COR-L47 (cell line): ENCODE data around the gene CDK6.

Experiments
- DNase-seq: peaks from one replicate; lab custom pipeline; 2025; lab: John Stamatoyannopoulos, UW

CDK6 gene

GRCh38 chr7:92708111-92709042 is 128.0 kb downstream of the CDK6 start:
- DNase-seq: no peak

DNA sequence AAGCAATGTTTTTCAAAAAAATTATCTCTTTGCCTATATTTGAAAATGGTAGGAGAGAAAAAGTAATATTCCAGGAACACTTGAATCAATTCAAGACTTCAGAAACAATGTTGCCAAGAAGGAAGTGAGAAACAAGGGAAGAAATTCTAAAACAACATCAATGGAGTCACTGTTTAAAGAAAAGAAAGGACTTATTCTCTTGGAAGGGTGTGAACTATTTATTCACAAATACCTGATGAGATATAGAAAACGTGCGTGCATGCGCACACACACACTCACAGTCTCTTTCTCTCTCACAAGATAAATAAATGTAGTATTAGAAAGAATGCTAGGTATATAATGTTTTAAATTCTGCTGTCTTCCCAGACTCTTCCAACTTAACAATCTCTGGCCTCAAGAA is 128.9 kb downstream of the CDK6 start:
- DNase-seq: no peak

- no peak for DNase-seq
Measured at GRCh38 chr7:92706563-92706962, 129.8 kb downstream of the CDK6 start.

- DNase-seq: no peak
Measured at GRCh38 chr7:92705831-92706230, 130.5 kb downstream of the CDK6 start.

- no peak for DNase-seq
Measured at GRCh38 chr7:92704858-92705257, 131.5 kb downstream of the CDK6 start.

DNA sequence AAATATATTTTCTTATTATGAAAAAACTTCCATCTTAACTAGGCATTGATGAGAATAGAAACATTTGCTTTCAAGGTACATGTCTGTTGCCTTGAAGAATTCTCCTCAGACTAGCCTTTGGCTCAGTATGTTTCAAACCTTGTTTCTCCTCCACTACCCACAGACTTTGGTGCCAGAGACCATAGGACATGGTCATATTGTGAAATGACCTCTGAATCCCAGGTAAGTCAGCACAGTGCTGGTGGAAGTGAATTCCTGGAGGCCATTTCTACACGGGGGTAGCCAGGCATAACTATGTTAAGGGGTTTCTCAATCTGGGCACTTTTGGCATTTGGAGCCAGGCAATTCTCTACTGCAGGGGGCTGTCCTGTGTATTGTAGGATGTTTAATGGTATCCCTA is 133.8 kb downstream of the CDK6 start:
- no peak for DNase-seq

DNA sequence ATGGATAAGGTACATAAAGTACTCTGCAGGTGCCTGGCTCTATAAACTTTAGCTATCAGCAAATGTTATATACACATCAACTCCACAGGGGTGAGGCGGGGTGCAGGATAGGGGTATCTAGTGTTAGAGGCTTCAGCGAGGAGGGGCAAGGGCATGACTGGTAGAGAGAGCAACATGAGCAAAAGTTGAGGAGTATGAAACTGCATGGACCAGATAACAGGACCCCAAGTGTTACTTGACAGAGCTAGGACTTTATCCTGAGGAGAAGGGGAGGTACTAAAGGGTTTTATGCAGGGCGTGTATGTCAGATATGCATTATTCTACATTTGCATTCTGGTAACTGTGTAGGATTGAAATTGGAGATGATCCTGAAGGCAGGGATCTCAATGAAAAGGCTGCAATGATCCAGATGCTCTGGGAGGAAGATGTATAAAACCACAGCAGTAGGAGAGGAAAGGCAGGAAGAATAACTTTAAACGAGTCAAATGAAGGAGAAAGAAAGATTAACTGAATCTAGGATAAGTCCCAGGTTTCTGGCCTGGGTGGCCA is 136.3 kb downstream of the CDK6 start:
- DNase-seq: no peak

- no peak for DNase-seq
Measured at GRCh38 chr7:92699560-92699959, 136.8 kb downstream of the CDK6 start.

DNA sequence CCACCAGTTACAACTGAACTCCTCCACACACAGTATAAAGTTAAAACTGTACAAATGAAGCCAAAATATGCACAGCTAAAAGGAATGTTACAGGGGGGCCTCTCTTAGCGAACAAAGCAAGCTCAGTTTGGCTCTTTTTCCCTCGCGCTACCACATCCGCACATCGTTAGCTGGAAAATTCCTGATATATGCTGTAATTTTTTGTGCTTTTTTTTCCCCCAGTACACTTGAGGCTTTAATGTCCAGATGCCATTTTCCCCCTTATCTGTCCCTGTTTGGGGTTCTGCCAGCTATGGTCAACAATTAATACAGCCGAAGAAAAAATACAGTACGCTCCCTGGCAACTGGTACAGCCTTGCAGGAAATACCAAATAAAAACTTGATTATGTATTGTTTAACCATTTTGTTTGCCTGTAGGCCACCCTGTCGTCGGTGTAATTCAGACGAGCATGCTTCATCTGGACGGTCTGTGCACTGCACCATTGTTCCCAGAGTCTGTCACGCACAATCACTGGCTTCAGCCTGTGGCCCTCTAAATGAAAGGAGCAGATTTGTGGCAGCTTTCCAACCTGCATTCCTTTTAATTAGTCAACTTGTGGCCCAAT is 138.0 kb downstream of the CDK6 start:
- peak; percentile 43 for DNase-seq

- no peak for DNase-seq
Measured at GRCh38 chr7:92697414-92697813, 139.0 kb downstream of the CDK6 start.

GRCh38 chr7:92697012-92697411 is 139.4 kb downstream of the CDK6 start:
- DNase-seq: no peak

- DNase-seq: no peak
Measured at GRCh38 chr7:92696584-92696983, 139.8 kb downstream of the CDK6 start.

DNA sequence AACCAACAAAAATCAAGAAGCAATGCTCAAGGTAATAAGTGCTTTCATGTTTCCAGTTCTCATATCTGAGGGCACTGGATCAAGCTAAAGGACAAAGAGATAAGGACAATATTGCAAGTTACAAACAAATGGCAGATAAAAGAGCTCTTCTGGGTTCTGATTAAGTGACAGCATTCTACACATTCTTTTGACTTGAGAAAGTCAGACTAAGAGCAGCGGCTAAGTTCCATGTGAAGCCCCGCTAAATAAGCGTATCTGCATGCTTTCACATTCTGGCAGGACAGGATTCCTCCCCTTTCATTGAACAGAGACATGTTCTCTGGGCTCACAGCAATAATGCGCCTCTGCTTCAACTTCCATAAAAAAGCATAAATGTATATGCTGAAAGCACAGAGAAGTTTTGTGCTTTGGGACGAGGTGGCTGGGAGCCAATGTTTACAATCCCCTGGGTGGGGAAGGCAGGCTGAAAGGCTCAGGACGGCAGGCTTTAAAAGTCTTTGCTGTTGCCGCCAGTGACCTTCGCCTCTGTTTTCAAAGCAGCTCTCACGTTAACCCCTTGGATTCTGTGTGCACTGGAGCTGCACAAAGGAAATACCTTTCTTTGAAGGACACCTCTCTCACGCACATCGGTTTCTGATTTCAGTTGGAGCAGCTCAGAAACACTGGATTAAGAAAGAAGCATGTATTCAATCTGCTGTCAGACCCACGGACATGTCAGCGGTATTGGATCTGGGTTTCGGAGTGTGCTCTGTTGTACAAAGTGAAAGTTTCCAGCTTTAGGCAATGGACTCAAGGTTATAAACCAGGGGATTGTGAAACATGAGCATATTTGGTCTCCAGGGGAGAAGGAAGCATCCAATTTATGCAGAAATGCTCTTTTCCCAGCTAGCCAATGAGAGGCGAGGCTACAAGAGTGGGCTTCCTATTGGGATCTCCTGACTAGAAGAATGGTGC is 140.8 kb downstream of the CDK6 start:
- DNase-seq: no peak

- no peak for DNase-seq
Measured at GRCh38 chr7:92694211-92694610, 142.2 kb downstream of the CDK6 start.

DNA sequence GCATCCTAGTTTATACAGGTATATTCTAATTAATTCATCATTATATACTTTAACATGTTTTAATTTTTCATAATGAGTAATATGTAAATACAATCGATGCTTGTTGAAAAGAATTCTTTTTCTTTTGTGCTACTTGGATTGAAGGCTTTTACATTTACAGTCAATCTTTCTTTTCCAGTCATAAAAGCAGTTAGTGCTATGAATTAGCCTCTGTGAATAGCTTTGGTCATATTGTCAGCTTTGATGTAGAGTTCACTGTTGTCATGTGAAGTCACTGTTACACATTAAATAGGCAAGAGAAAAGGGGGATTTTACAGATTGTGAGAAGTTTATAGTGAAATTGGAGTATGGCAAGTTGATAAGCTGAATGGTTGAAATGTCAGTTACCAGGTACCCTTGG is 142.9 kb downstream of the CDK6 start:
- no peak for DNase-seq

GRCh38 chr7:92691578-92691977 is 144.8 kb downstream of the CDK6 start:
- DNase-seq: peak; percentile 37

DNA sequence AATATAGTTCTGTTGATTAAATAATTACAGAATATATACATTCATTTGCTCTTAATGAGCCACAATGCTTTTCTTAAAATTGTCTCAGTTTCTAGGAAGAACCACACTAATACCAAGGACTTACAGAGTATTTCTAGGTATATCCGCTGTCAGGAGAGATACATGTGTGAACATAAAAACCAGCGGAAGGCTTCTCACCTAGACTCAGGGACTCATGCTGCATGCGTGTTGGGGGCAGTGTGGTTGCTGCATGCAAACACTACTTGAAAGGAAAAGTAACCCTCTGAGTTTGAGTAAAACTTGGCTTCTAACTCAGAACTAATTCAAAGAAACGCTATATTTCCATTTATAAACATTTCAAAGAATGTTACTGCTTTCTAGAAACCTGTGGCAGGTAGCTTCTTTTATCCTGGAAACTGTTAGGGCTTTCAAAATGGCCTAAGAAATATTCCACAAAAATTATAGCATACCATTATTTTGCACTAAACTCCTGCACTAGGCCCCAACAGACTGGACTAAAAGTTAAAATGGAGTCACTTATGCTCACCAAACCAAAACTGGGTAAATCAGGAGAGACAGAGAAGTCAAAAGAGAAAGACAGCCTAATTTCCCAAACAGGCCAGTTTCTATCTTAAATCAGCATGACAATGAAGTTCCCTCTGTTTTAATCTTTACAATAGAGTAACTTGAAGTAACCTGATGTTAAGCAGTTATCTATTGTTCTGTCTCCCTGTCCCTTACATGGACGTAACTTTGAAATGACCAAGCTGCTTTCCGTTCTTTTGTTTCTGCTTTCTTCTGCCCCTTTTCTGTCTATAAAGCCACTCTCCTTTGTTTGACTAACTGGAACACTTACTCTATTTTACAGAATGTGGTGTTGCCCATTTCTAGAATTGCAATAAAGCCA is 151.0 kb downstream of the CDK6 start:
- no peak for DNase-seq

- DNase-seq: no peak
Measured at GRCh38 chr7:92684274-92684673, 152.1 kb downstream of the CDK6 start.

DNA sequence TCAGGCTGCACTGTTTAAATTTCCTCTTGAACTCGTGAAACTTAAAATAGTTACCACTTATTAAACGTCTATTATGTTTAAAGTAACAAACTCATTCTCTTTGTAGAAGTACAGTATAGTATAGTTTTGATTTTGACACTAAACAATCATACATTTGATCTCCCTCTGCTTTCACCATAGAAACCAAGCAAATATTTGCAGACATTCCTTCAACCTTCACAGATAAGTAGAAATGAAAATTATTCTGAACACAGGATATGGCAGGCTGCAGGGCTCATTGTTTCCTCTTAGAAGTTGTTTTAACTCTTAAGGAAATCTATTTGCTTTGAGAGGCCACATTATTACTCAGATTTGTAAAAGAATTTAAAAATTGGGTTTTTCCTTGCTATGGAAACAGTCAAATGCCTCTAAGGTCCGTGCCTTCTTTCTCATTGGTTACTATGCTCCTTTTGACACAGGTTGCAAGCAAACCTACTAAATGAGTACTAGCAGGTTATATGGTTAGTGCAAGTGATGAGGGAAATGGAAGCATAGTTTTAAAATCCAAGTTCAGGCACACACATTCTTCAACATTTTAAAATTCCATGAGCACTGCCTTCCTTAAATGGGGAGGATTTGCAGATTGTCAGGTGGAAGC is 153.4 kb downstream of the CDK6 start:
- no peak for DNase-seq

- DNase-seq: no peak
Measured at GRCh38 chr7:92682330-92682729, 154.0 kb downstream of the CDK6 start.

GRCh38 chr7:92681633-92682032 is 154.7 kb downstream of the CDK6 start:
- no peak for DNase-seq
